A673 (cell line): Measurements from ENCODE around the gene AP3B2. TPM values are rescaled to one million over a fixed set of nuclear protein-coding genes. Genes with fewer than 3 reads are reported as not detected.

Experiments
- BruUV-seq: library from RNA; stranded (reverse); fragments of 400-500 nt; replicated peaks from 2 replicates; lab custom pipeline; 2021; lab: Mats Ljungman, UMichigan
- CTCF ChIA-PET: fragments of 300-600 bp; sonication (Branson Sonifier 250); formaldehyde crosslinking; loops from one replicate; lab custom pipeline; 2022; ENCODE audit warnings: antibody characterized with exemption; lab: Charles Lee
- POLR2A ChIA-PET: fragments of 300-600 bp; sonication (Branson Sonifier 250); formaldehyde crosslinking; loops from one replicate; lab custom pipeline; 2022; ENCODE audit warnings: antibody characterized with exemption; ENCODE audit not compliant: low non-redundant PET; lab: Charles Lee
- DNase-seq: peaks from one replicate; pipeline ENCODE4 v3.0.0-alpha.2; 2015; ENCODE audit warnings: low spot score
- H3K27ac ChIP-seq: fragments of 200-600 bp; sonication (generic); 2 replicates; pipeline ENCODE4 v1.5.1; 2016; ENCODE audit warnings: mixed run types, low read depth, mild to moderate bottlenecking, mixed read lengths, antibody characterized with exemption, low read length; ENCODE audit not compliant: poor library complexity, severe bottlenecking
- H3K27me3 ChIP-seq: fragments of 200-600 bp; sonication (generic); replicated peaks from 2 replicates; pipeline ENCODE4 v1.6.1; 2017; ENCODE audit warnings: mixed run types, low read depth, mild to moderate bottlenecking, mixed read lengths, antibody characterized with exemption, low read length; ENCODE audit not compliant: insufficient read depth, poor library complexity
- H3K36me3 ChIP-seq: fragments of 200-600 bp; sonication (generic); 2 replicates; pipeline ENCODE4 v1.6.1; 2016; ENCODE audit warnings: mixed run types, mild to moderate bottlenecking, mixed read lengths, antibody characterized with exemption, low read length; ENCODE audit not compliant: insufficient read depth, poor library complexity, severe bottlenecking
- H3K4me1 ChIP-seq: fragments of 200-600 bp; sonication (generic); 2 replicates; pipeline ENCODE4 v1.6.1; 2017; ENCODE audit warnings: mixed run types, mild to moderate bottlenecking, mixed read lengths, antibody characterized with exemption, low read length; ENCODE audit not compliant: insufficient read depth, poor library complexity, severe bottlenecking
- H3K4me3 ChIP-seq: fragments of 200-600 bp; sonication (generic); 2 replicates; pipeline ENCODE4 v1.5.1; 2016; ENCODE audit warnings: low read depth, mixed run types, mild to moderate bottlenecking, mixed read lengths, low read length; ENCODE audit not compliant: poor library complexity, severe bottlenecking
- H3K9me3 ChIP-seq: fragments of 200-600 bp; sonication (generic); 2 replicates; pipeline ENCODE4 v1.6.1; 2016; ENCODE audit warnings: mixed run types, low read depth, mild to moderate bottlenecking, mixed read lengths, antibody characterized with exemption, low read length; ENCODE audit not compliant: poor library complexity, severe bottlenecking
- EZH2 ChIP-seq: fragments of 200-600 bp; sonication (generic); IDR thresholded peaks from 2 replicates; pipeline ENCODE4 v1.6.1; 2017; ENCODE audit warnings: borderline replicate concordance, low read depth, mild to moderate bottlenecking, mixed read lengths, antibody characterized with exemption, low read length; ENCODE audit not compliant: poor library complexity, severe bottlenecking
- intact Hi-C: fragments of 100-400 bp; cut with micrococcal nuclease; formaldehyde crosslinking; loops from one replicate; pipeline ENCODE4 v1.10.0; 2022; ENCODE audit not compliant: unreplicated experiment
- total RNA-seq: library from RNA; stranded (reverse); gene quantifications from 2 replicates; pipeline ENCODE4 v1.2.3, GENCODE V29; 2021
- TF ChIP-seq, protein P1 (sequence below): fragments of 300-800, 200-600 bp; sonication (generic); conservative IDR thresholded peaks from 2 replicates; pipeline ENCODE4 v1.5.1; 2017; ENCODE audit warnings: low read depth, mild to moderate bottlenecking, antibody characterized with exemption, low read length, moderate library complexity, mixed read lengths

AP3B2 gene
- total RNA-seq, 1 experiment from 2014 or later, result 19.0 TPM

DNA sequence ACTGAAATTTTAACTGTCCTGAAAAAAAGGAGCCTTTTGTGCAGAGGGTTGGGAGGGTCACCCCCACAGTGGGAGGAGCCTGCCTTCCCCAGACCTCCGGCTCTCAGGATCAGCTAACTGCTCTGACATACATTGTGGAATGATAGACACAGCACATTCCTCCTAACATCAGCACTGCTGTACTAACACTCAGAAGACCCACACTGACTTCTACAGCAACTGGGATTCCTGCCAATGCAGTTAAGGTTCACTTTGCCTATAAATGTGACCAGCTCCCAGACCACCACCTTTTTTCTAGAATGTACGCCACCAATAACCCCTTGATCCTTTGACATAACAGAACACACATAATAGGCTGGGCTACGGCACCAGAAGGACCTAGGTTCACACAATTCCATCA lies 65.7 kb downstream of the AP3B2 start:
- no peaks in the 10 kb centered on the region for H3K9me3 ChIP-seq
- H3K27me3 ChIP-seq, result peaks cover 98% of the 10 kb centered on the region
- intact Hi-C loops, result no loop called here
- H3K27ac ChIP-seq, result no peak overlapping the region
- peaks cover 6% of the 10 kb centered on the region for H3K4me1 ChIP-seq
- no peaks in the 10 kb centered on the region for H3K36me3 ChIP-seq
- DNase-seq, result no peak
- POLR2A ChIA-PET, result no interaction called here
- no peak for TF ChIP-seq EZH2
- TF ChIP-seq, protein P1, sequence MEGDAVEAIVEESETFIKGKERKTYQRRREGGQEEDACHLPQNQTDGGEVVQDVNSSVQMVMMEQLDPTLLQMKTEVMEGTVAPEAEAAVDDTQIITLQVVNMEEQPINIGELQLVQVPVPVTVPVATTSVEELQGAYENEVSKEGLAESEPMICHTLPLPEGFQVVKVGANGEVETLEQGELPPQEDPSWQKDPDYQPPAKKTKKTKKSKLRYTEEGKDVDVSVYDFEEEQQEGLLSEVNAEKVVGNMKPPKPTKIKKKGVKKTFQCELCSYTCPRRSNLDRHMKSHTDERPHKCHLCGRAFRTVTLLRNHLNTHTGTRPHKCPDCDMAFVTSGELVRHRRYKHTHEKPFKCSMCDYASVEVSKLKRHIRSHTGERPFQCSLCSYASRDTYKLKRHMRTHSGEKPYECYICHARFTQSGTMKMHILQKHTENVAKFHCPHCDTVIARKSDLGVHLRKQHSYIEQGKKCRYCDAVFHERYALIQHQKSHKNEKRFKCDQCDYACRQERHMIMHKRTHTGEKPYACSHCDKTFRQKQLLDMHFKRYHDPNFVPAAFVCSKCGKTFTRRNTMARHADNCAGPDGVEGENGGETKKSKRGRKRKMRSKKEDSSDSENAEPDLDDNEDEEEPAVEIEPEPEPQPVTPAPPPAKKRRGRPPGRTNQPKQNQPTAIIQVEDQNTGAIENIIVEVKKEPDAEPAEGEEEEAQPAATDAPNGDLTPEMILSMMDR, result no peak
- BruUV-seq, result no TSS peak
- CTCF ChIA-PET, result no interaction called here
- no peak overlapping the region for H3K4me3 ChIP-seq

DNA sequence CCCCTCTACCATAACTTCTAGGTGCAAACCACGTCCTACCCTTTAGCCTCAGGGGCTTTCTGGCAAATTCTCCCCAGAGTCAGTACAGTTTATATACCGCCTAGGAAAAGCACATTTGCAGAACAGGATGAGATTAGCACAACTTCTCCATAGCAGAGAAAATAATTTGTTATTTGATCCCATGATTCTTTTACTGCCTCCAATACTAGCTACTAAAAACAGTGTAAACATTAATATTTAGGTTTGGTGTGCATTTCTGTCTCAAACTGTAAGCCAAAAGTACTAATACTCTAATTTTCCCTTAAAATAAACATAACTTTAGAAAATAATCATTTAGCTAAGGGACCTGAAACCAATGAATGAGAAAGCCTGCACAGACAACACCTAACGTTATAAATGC lies 67.0 kb downstream of the AP3B2 start:
- no peak for DNase-seq
- Histone ChIP-seq H3K4me1 (peaks cover 6% of the 10 kb centered on the region), H3K4me3 (no peak overlapping the region), H3K36me3 (no peaks in the 10 kb centered on the region), H3K9me3 (no peaks in the 10 kb centered on the region), H3K27me3 (peaks cover 98% of the 10 kb centered on the region), H3K27ac (no peak overlapping the region)
- BruUV-seq, result no TSS peak
- ChIA-PET CTCF (no interaction called here), POLR2A (interaction anchor here (0.5 kb wide), 1 partner anchor 33 kb away, joined by 3 read pairs; no protein-coding TSS in a partner anchor)
- TF ChIP-seq, protein P1, result no peak
- TF ChIP-seq EZH2, result no peak
- intact Hi-C loops, result no loop called here

DNA sequence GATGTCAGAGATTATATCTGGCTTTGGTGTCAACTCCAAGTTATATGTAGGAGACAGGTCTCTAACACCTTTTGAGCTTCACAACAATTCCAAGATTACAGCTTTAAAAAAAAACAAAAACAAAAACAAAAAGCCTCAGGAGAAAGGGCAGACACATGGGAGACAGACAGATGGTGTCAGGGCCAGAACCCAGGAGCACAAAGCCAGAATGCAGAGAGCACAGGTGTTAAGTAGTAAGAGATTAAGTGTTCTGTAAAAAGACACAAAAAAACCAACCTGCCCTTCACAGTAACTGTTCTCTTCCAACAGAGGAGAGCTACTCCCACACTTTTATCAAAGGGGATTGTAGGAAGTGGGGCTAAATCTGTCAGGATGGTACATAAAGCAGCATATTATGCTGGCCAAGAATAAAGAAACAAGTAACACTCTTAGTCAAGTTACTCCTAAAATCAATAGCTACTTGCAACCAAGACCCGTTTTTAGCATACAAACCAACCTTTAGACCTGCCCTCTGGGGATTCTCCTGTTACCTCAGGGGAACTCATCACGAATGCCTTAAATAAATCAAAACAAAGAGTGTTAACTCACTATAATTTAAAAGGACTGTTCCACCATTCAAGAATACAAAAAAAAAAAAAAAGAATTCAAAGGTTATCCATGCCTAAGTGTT lies 68.4 kb downstream of the AP3B2 start:
- Histone ChIP-seq H3K9me3 (no peaks in the 10 kb centered on the region), H3K36me3 (no peaks in the 10 kb centered on the region), H3K27ac (no peak overlapping the region), H3K4me1 (no peaks in the 10 kb centered on the region), H3K27me3 (peaks cover 98% of the 10 kb centered on the region), H3K4me3 (no peak overlapping the region)
- POLR2A ChIA-PET, result no interaction called here
- BruUV-seq, result no TSS peak
- CTCF ChIA-PET, result no interaction called here
- intact Hi-C loops, result no loop called here
- TF ChIP-seq, protein P1, result no peak
- no peak for TF ChIP-seq EZH2
- DNase-seq, result no peak
